HG03064 (cell line): ENCODE results near the gene PRTG.
"Not testable (repeated sequence)": the region's sequence is repeated elsewhere in the genome, so short reads cannot be mapped to it uniquely, and the experiment has no call there.

ENCODE experiments used
- ATAC-seq: cut with Tn5 transposase; IDR thresholded peaks from one replicate; pipeline ENCODE4 v1.9.1; 2021; ENCODE audit warnings: low read depth; ENCODE audit not compliant: unreplicated experiment

PRTG gene

DNA sequence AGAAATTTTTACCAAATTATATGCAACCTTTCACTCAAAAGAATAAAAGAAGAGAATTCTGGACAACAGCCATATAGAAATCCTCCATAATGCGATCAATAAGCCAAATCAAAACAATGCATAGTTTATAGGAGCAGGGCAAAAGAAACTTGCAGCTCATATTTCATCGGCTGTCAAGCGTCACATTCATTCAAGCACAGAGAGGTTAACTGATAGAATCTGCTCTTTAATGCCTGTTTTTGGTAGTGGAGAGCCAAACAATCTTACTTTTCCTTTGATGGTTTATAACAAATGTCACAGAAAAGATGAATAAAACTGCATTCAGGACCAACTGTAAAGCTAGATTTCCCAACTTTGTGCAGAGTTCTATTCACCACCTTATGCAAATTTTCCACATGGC, 35.4 kb downstream of the PRTG start:
- no peak for ATAC-seq

DNA sequence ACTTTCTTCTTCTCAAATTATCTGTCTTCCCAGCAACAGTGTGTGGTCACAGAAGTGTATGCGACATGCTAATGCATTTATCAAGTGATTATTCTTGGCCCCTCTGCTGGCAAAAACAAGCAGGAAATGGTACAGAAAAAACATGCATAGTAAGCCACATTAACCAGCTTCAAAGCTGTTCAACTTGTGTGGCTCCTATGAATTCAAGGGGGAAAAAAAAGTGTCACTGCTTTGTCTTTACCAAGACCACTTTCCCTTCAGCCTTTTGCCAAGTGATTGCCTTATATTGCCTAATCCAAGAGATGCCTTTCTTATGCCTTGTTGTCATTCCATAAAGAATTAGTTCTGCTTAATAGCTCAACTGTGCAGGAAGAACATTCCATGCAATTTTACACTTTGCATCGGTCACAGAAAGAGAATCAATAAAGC, 39.1 kb downstream of the PRTG start:
- no peak for ATAC-seq

DNA sequence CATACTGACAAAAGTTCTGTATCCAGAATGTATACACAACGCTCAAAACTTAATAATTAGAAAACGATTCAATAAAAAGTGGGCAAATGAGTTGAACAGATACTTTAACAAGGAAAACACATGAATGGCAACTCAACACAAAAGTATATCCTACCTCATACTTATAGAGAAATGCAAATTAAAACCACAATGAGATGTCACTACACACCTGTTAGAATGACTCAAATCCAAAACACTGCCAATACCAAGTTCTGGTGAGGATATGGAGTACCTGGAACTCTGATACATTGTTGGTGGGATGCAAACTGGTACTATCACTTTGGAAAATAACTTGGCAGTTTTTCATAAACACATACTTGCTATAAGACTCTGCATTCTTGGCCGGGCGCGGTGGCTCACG, 42.1 kb downstream of the PRTG start:
- no peak for ATAC-seq

DNA sequence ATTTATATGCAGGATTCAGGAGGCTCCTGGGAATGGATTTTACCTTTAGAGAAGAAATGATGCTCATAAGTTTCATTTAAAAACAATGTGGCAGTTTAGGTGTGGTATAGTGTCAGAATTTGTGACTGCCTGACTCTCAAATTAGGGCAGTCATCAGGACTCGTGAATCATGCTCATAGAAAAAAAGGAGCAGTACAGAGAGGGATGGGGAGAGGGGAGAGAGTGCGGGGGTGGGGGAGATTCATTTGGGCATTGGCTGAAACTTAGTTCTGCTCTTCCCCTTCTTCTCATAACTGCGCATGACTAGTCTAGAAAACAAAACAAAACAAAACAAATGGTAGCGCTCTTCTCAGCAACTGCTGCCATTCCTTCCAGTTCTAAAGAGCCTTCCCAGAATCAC, 44.3 kb downstream of the PRTG start:
- no peak for ATAC-seq

DNA sequence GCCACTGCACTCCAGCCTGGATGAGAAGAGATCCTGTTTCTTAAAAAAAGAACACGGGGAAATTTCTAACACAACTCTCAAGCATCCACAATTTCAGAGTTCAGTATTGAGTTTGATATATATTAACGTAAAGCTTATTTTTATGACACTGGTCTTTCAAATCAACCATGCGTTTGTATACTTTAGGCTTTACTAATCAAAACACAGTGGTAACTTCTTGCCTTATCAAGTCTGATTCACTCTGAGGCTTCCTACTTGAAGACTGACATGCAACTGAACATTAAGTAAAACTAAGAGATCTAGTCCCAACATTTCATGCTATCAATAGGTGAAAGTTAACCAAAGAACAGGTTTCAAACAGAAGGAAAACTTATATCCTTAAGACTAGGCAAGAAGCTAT, 46.7 kb downstream of the PRTG start:
- no peak for ATAC-seq

DNA sequence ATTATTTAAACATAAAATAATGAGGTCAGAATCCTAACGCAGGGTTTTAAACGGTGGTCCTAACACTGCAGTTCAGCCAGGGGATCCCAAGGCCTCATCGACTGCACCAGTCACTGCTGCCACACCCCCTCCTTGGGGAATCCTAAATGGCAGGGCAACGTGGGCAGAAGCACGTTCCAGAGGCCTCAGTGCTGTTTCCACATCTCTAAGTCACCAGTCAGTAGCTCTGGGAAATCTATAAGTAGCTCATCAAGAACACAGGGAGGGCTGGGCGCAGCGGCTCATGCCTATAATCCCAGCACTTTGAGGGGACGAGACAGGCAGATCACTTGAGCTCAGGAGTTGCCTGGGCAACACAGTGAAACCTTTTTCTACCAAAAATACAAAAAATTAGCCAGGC, 47.5 kb downstream of the PRTG start:
- ATAC-seq = no peak

GRCh38 chr15:55694652-55695150, 48.3 kb downstream of the PRTG start:
- peak; percentile 94 for ATAC-seq

- ATAC-seq = not testable (repeated sequence)
These were observed 49.8 kb downstream of the PRTG start for GRCh38 chr15:55693116-55693515.

DNA sequence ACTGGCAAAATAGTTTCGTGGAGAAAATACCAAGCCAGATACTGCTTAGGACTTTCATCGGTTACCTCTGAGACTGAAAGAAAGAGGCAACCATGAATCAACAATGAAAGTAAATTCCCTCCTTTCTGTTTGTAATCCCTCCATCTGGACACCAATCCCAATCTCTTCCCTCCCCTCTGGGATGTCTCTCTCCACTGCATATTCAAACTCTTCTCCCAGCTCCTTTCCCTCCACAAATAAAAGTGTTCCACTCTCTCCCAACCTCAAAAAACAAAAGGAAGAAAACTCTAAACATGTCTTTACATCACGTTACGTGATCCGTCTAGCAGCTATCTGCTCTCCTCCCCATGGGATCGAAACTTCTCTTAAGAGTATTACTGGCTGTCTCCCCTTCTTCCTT, 55.2 kb downstream of the PRTG start:
- no peak for ATAC-seq

DNA sequence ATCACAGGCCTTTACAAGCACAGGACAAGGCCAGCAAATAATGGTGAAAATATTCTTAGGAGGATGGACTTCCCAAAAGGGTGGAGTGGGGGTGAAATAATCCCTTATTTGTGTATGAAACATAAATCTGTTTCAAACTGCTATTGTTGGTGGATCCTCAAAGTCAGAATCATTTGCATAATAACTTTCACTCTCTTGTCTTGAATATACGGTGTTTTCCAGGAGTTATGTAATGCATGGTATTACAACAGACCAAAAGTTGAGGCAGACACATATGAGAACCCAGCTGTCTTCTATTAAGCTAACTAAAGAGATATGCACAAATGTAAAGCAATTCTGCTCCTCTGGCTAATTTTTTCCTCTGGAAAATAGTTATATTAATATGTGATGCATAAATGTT, 57.7 kb downstream of the PRTG start:
- ATAC-seq = no peak

DNA sequence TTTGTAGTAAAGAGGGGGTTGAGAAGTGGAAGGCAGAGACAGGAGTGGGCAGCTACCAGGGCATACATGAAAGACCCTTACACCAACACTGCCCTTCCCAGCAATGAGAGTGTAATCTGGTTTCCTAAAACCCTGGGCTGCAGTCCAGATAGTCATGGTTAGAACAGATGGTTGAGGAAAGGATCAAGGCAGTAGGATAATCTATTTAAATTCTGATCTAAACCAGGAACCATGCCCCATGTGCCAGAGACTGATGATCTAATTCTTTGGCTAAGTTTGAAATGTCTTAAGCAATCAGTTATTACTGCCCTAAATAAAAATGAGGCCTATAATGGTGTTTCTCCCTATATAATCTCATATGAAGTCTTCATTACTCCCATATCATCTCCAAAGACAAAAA, 59.6 kb downstream of the PRTG start:
- ATAC-seq = no peak

GRCh38 chr15:55681631-55682030, 61.3 kb downstream of the PRTG start:
- ATAC-seq = peak; percentile 55

- no peak for ATAC-seq
These were observed 66.4 kb downstream of the PRTG start for GRCh38 chr15:55676507-55676906.

DNA sequence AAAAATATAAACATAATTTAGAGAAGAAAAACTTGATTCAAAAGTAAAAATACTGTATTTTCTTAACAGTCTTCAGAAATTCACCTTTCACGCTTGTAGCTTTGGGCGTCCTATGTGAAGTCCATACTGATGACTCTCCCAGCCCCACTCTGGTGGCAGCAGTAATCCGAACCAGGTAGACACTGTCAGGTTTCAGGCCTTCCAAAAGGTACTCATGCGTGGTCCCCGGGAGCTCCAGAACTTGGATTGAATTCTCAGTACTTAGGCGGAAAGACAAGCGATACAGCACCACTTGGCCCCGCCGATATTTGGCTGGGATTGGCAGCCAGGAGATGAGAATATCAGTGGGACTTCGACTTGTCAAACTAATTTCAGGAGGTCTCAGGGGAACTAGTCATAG, 69.7 kb downstream of the PRTG start:
- no peak for ATAC-seq

- no peak for ATAC-seq
These were observed 73.7 kb downstream of the PRTG start for GRCh38 chr15:55669270-55669669.

GRCh38 chr15:55665605-55666227, 77.2 kb downstream of the PRTG start:
- ATAC-seq = no peak

GRCh38 chr15:55661428-55661827, 81.5 kb downstream of the PRTG start:
- no peak for ATAC-seq

DNA sequence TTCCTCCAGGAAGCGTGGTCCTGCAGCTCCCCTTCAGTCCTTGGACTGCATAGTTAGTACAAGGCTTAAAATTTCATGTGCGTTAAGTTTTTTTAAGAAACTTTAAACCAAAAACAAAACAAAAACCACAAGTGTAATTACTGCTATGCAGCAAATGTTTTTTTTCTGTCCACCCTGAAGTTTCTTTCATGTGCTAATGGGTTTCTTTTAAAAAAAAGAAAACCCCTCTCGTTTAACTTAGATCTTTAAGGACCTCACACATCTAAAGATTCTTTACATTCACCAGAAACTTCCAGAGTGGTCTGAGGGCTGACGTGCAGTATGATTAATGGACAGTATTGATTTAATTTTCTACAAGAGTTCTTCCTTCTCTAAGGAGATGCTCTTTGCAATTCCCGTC, 82.8 kb downstream of the PRTG start:
- ATAC-seq = no peak

DNA sequence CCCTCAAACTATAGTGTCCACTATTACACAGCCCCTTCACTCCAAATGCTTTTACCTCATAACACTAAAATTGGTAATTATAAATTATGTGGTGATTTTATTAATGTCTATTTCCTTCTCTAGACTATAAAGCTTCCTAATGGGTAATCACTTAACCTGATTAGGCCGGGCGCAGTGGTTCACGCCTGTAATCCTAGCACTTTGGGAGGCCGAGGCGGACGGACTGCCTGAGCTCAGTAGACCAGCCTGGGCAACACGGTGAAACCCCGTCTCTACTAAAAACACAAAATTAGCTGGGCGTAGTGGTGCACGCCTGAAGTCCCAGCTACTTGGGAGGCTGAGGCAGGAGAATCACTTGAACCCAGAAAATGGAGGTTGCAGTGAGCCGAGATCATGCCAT, 83.5 kb downstream of the PRTG start:
- ATAC-seq = no peak

- no peak for ATAC-seq
These were observed 84.1 kb downstream of the PRTG start for GRCh38 chr15:55658886-55659285.

GRCh38 chr15:55654561-55655031, 88.4 kb downstream of the PRTG start:
- ATAC-seq = no peak

GRCh38 chr15:55652909-55653495, 90.0 kb downstream of the PRTG start:
- no peak for ATAC-seq
